Body of pancreas (tissue), 4 donors: ENCODE results near the gene CFHR1.

Experiments used
- CTCF ChIP-seq, 7 experiments: fragments of 450-650 bp in 4 of 7; fragments of 200-600 bp in 3 of 7; sonication (generic) in 3 of 7; IDR thresholded peaks; one replicate each; pipeline ENCODE4 v1.5.1; 2016 to 2019; ENCODE audit warnings: antibody characterized with exemption in 7 of 7
- POLR2A ChIP-seq, 3 donors: fragments of 450-650 bp; IDR thresholded peaks; one replicate each; pipeline ENCODE4 v1.6.1; 2016; ENCODE audit warnings: antibody characterized with exemption in 3 of 3, mild to moderate bottlenecking in 2 of 3

DNA sequence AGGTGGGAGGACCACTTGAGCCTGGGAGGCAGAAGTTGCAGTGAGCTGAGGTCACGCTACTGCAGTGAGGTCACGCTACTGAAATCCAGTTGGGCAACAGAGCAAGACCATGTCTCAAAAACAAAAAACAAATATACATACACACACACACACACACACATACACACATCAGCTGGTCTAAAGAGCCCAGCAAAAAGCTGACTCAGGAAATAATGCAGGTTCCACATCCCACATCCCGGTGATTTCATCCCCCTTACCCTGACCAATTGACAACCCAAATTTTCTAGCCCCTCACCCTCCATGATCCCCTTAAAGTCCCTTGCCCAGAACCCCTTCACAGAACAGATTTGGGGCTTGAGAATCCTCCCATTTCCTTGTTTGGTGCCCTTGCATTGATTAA lies 56.4 kb downstream of the CFHR1 start:
- TF ChIP-seq CTCF (IDR thresholded peaks at IDR 0.05) = no peak
- no peak for TF ChIP-seq POLR2A (IDR thresholded peaks at IDR 0.05)
